ENCODE measurements around the gene RIC8B.

DNA sequence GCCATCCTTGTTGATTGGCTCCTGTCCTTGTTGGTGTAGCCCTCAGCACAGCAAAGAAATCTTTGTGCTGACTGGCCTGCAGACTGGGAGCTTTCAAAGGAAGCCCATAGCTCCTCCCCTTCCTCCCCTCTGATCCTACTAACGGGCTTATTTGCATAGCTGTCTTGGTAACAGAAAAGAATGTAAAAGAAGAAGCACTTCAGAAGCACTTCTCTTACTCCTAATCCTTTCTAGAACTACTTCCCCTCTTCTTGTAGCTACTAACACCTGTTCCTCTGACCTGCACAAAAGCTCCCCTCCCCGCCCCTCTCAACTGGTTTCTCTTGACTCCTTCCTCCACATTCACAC, 14.3 kb upstream of the RIC8B start:
- TF ChIP-seq POLR2A (IDR thresholded peaks at IDR 0.05) (no peak), CTCF (IDR thresholded peaks at IDR 0.05) (no peak)
